Osteocyte (in vitro differentiated cells): Measurements from ENCODE around the gene ECM1. TPM values are rescaled to one million over a fixed set of nuclear protein-coding genes. Genes with fewer than 3 reads are reported as not detected.

Source experiments
- DNase-seq: peaks from one replicate; pipeline ENCODE4 v3.0.0; 2021; ENCODE audit warnings: mixed read lengths; ENCODE audit not compliant: unreplicated experiment; ENCODE audit errors: extremely low spot score
- H3K27ac Mint-ChIP-seq: one replicate; pipeline ENCODE4 v1.8.0; 2021; ENCODE audit warnings: mild to moderate bottlenecking, mixed read lengths; ENCODE audit not compliant: unreplicated experiment
- H3K27me3 Mint-ChIP-seq: one replicate; pipeline ENCODE4 v1.8.0; 2021; ENCODE audit warnings: mixed read lengths; ENCODE audit not compliant: unreplicated experiment
- H3K36me3 Mint-ChIP-seq: one replicate; pipeline ENCODE4 v1.8.0; 2021; ENCODE audit warnings: mixed read lengths; ENCODE audit not compliant: unreplicated experiment
- H3K4me1 Mint-ChIP-seq: one replicate; pipeline ENCODE4 v1.8.0; 2021; ENCODE audit warnings: mixed read lengths; ENCODE audit not compliant: unreplicated experiment
- H3K4me3 Mint-ChIP-seq: one replicate; pipeline ENCODE4 v1.8.0; 2021; ENCODE audit warnings: mild to moderate bottlenecking, moderate library complexity, mixed read lengths; ENCODE audit not compliant: unreplicated experiment
- H3K9me3 Mint-ChIP-seq: one replicate; pipeline ENCODE4 v1.8.0; 2021; ENCODE audit warnings: mixed read lengths; ENCODE audit not compliant: unreplicated experiment
- CTCF ChIP-seq: fragments of 200-600 bp; sonication (generic); IDR thresholded peaks from 2 replicates; pipeline ENCODE4 v1.5.0; 2021; ENCODE audit warnings: antibody characterized with exemption, mild to moderate bottlenecking, moderate library complexity
- total RNA-seq: library from RNA; stranded (reverse); gene quantifications from 2 replicates; pipeline ENCODE4 v1.2.1, GENCODE V29; 2021

Gene ECM1
- total RNA-seq, 1 donor from 2014 or later, result 17.4 TPM

DNA sequence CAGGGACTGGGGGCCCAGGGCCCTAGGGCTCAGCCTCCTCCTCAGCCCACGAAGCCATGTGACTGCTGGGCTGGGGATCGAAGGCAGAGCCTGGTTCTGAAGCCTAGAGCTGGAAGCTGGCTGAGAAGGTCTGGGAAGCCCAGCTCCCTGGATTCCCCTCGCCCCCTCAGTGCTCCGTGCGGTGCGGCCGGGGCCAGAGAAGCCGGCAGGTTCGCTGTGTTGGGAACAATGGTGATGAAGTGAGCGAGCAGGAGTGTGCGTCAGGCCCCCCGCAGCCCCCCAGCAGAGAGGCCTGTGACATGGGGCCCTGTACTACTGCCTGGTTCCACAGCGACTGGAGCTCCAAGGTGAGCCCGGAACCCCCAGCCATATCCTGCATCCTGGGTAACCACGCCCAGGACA lies 50.4 kb downstream of the ECM1 start:
- Mint-ChIP-seq H3K4me3 (no peak overlapping the region), H3K9me3 (no peaks in the 10 kb centered on the region), H3K36me3 (peaks cover 2% of the 10 kb centered on the region), H3K27me3 (no peaks in the 10 kb centered on the region), H3K27ac (peak overlapping the region; percentile 31), H3K4me1 (peaks cover 33% of the 10 kb centered on the region)
- DNase-seq, result no peak
- TF ChIP-seq CTCF, result no peak

DNA sequence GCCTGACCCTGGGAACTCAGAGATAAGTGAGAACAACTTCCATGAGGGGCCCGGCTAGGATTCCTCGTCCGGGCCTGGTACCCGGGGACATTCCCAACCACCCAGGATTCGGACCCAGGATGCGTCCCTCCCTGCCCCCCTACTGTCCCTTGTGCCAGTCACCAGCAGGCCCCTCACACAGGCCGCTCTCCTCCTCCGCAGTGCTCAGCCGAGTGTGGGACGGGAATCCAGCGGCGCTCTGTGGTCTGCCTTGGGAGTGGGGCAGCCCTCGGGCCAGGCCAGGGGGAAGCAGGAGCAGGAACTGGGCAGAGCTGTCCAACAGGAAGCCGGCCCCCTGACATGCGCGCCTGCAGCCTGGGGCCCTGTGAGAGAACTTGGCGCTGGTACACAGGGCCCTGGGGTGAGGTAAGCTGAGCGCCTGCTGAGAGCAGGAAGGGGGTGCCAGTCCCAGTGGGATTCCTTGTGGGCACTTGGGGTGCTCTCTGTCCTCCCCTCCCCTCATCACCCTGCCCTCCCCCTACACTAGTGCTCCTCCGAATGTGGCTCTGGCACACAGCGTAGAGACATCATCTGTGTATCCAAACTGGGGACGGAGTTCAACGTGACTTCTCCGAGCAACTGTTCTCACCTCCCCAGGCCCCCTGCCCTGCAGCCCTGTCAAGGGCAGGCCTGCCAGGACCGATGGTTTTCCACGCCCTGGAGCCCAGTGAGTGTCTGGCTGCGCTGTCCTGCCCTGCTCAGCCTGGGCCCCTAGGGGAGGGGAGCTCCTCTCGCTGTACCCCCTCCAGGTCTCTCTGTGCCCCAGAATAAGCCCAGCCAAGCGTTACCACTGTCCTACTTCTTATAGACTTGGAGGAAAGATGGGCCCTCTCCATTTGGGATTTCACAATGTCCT lies 51.1 kb downstream of the ECM1 start:
- no peak overlapping the region for H3K27ac Mint-ChIP-seq
- TF ChIP-seq CTCF, result no peak
- H3K36me3 Mint-ChIP-seq, result peaks cover 2% of the 10 kb centered on the region
- H3K27me3 Mint-ChIP-seq, result no peaks in the 10 kb centered on the region
- peak; percentile 84 for DNase-seq
- H3K4me3 Mint-ChIP-seq, result peak overlapping the region; percentile 45
- H3K9me3 Mint-ChIP-seq, result no peaks in the 10 kb centered on the region
- H3K4me1 Mint-ChIP-seq, result peaks cover 39% of the 10 kb centered on the region

GRCh38 chr1:150559656-150560010 lies 51.7 kb downstream of the ECM1 start:
- peaks cover 46% of the 10 kb centered on the region for H3K4me1 Mint-ChIP-seq
- no peaks in the 10 kb centered on the region for H3K27me3 Mint-ChIP-seq
- no peak for TF ChIP-seq CTCF
- H3K27ac Mint-ChIP-seq, result no peak overlapping the region
- DNase-seq, result no peak
- no peak overlapping the region for H3K4me3 Mint-ChIP-seq
- peaks cover 2% of the 10 kb centered on the region for H3K36me3 Mint-ChIP-seq
- no peaks in the 10 kb centered on the region for H3K9me3 Mint-ChIP-seq

DNA sequence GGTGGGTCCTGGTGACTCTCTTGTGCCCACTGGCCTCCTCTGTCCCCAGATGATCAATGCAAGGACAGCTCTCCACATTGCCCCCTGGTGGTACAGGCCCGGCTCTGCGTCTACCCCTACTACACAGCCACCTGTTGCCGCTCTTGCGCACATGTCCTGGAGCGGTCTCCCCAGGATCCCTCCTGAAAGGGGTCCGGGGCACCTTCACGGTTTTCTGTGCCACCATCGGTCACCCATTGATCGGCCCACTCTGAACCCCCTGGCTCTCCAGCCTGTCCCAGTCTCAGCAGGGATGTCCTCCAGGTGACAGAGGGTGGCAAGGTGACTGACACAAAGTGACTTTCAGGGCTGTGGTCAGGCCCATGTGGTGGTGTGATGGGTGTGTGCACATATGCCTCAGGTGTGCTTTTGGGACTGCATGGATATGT lies 52.1 kb downstream of the ECM1 start:
- DNase-seq, result no peak
- Mint-ChIP-seq H3K4me1 (peaks cover 50% of the 10 kb centered on the region), H3K27ac (peak overlapping the region; percentile 100), H3K4me3 (peak overlapping the region; percentile 91), H3K27me3 (no peaks in the 10 kb centered on the region), H3K36me3 (peaks cover 2% of the 10 kb centered on the region), H3K9me3 (no peaks in the 10 kb centered on the region)
- TF ChIP-seq CTCF, result peak; percentile 85

DNA sequence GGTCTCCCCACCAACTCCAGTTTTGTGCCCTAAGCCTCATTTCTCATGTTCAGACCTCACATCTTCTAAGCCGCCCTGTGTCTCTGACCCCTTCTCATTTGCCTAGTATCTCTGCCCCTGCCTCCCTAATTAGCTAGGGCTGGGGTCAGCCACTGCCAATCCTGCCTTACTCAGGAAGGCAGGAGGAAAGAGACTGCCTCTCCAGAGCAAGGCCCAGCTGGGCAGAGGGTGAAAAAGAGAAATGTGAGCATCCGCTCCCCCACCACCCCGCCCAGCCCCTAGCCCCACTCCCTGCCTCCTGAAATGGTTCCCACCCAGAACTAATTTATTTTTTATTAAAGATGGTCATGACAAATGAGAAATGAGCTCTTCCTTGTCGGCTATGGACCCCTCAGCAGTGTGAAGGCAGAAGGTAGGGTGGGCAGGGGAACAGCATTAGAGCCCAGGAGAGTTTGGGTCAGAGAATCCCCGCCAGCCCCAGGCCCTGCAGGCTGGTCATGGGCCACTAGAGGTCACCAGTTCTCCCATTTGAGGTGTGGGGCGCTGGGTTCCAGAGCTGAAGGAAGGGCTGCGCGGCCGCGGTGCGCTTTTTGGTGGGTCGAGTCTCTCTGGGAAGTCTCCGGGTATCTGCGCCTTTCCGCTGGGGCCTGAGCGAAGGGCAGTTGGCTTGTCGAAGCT lies 52.8 kb downstream of the ECM1 start:
- TF ChIP-seq CTCF, result peak; percentile 76
- Mint-ChIP-seq H3K27ac (peak overlapping the region; percentile 100), H3K4me3 (peak overlapping the region; percentile 91), H3K9me3 (no peaks in the 10 kb centered on the region), H3K4me1 (peaks cover 55% of the 10 kb centered on the region), H3K36me3 (peaks cover 2% of the 10 kb centered on the region), H3K27me3 (no peaks in the 10 kb centered on the region)
- DNase-seq, result peak; percentile 94
